DOHH2 (cell line): ENCODE data around the gene NFKBIE.

ENCODE experiments used
- H3F3A ChIP-seq: fragments of 200-600 bp; sonication (generic), shearing (Covaris generic); 2 replicates; pipeline ENCODE4 v1.6.0; 2016; ENCODE audit warnings: antibody characterized with exemption, mild to moderate bottlenecking; ENCODE audit not compliant: control insufficient read depth, insufficient read depth
- H3K27ac ChIP-seq: fragments of 200-600 bp; sonication (generic); 2 replicates; pipeline ENCODE4 v1.5.1; 2014; ENCODE audit warnings: low read depth, mild to moderate bottlenecking, low read length, moderate library complexity
- H3K27me3 ChIP-seq: fragments of 200-600 bp; sonication (generic); 2 replicates; pipeline ENCODE4 v1.6.1; 2014; ENCODE audit warnings: mild to moderate bottlenecking, low read length, mixed read lengths; ENCODE audit not compliant: control insufficient read depth
- H3K36me3 ChIP-seq: fragments of 200-600 bp; sonication (generic); 2 replicates; pipeline ENCODE4 v1.6.1; 2014; ENCODE audit warnings: mild to moderate bottlenecking, low read length, moderate library complexity, mixed read lengths; ENCODE audit not compliant: control insufficient read depth
- H3K4me1 ChIP-seq: fragments of 200-600 bp; sonication (generic); 2 replicates; pipeline ENCODE4 v1.6.1; 2014; ENCODE audit warnings: mild to moderate bottlenecking, low read length, mixed read lengths; ENCODE audit not compliant: control insufficient read depth
- H3K4me2 ChIP-seq: fragments of 200-600 bp; sonication (generic); 2 replicates; pipeline ENCODE4 v1.6.0; 2014; ENCODE audit warnings: mild to moderate bottlenecking, low read length, moderate library complexity
- H3K4me3 ChIP-seq: fragments of 200-600 bp; sonication (generic); 2 replicates; pipeline ENCODE4 v1.5.1; 2014; ENCODE audit warnings: mild to moderate bottlenecking, low read length, mixed read lengths
- H3K79me2 ChIP-seq: fragments of 200-600 bp; sonication (generic); 2 replicates; pipeline ENCODE4 v1.6.1; 2014; ENCODE audit warnings: mild to moderate bottlenecking, low read length, mixed read lengths; ENCODE audit not compliant: control insufficient read depth
- H3K9me2 ChIP-seq: fragments of 200-600 bp; sonication (generic); replicated peaks from 2 replicates; pipeline ENCODE4 v1.6.1; 2014; ENCODE audit warnings: mild to moderate bottlenecking, low read length, mixed read lengths; ENCODE audit not compliant: control insufficient read depth
- H3K9me3 ChIP-seq: fragments of 200-600 bp; sonication (generic); 2 replicates; pipeline ENCODE4 v1.6.1; 2014; ENCODE audit warnings: antibody characterized with exemption, low read length, mixed read lengths; ENCODE audit not compliant: control insufficient read depth, insufficient read depth
- H4K20me1 ChIP-seq: fragments of 200-600 bp; sonication (generic); 2 replicates; pipeline ENCODE4 v1.6.0; 2014; ENCODE audit warnings: low read depth, mild to moderate bottlenecking, antibody characterized with exemption, low read length, moderate library complexity; ENCODE audit not compliant: control insufficient read depth, insufficient read depth
- EZH2phosphoT487 ChIP-seq: fragments of 200-600 bp; sonication (generic); IDR thresholded peaks from 2 replicates; pipeline ENCODE4 v1.6.1; 2017; ENCODE audit warnings: borderline replicate concordance, mild to moderate bottlenecking, antibody characterized with exemption, low read length, moderate library complexity, mixed read lengths
- TF ChIP-seq, protein P1 (sequence below): fragments of 200-600 bp; sonication (generic); IDR thresholded peaks from one replicate; pipeline ENCODE4 v1.5.1; 2014; ENCODE audit warnings: antibody characterized with exemption, mild to moderate bottlenecking, low read depth, low read length; ENCODE audit not compliant: poor library complexity, severe bottlenecking

The NFKBIE gene

DNA sequence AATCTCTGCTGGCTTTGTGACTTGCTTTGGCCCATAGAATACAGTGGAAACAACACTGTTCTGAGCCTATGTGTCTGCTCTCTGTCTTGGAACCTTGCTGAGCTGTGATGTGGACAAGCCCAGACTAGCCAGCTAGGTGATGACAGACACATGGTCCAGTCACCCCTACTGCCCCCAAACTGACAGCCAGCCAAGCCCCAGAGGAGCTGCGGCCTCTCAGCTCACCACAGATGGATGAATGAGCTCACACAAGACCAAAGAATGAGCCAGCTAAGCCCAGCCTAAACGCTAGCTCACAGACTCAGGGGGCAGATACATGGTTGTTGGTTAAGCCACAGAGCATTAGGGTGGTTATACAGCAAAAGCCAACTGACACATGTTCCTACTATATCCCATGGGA, 43.7 kb upstream of the NFKBIE start:
- H3K27me3 ChIP-seq = no peaks in the 10 kb centered on the region
- H3K79me2 ChIP-seq = peaks cover 18% of the 10 kb centered on the region
- no peaks in the 10 kb centered on the region for H3K9me3 ChIP-seq
- no peak overlapping the region for H3K4me3 ChIP-seq
- no peaks in the 10 kb centered on the region for H4K20me1 ChIP-seq
- peaks cover 62% of the 10 kb centered on the region for H3K36me3 ChIP-seq
- H3F3A ChIP-seq = no peaks in the 10 kb centered on the region
- H3K9me2 ChIP-seq = no peaks in the 10 kb centered on the region
- no peak for TF ChIP-seq EZH2phosphoT487
- TF ChIP-seq, protein P1, sequence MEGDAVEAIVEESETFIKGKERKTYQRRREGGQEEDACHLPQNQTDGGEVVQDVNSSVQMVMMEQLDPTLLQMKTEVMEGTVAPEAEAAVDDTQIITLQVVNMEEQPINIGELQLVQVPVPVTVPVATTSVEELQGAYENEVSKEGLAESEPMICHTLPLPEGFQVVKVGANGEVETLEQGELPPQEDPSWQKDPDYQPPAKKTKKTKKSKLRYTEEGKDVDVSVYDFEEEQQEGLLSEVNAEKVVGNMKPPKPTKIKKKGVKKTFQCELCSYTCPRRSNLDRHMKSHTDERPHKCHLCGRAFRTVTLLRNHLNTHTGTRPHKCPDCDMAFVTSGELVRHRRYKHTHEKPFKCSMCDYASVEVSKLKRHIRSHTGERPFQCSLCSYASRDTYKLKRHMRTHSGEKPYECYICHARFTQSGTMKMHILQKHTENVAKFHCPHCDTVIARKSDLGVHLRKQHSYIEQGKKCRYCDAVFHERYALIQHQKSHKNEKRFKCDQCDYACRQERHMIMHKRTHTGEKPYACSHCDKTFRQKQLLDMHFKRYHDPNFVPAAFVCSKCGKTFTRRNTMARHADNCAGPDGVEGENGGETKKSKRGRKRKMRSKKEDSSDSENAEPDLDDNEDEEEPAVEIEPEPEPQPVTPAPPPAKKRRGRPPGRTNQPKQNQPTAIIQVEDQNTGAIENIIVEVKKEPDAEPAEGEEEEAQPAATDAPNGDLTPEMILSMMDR = no peak
- no peak overlapping the region for H3K27ac ChIP-seq
- H3K4me2 ChIP-seq = no peak overlapping the region
- peaks cover 9% of the 10 kb centered on the region for H3K4me1 ChIP-seq

DNA sequence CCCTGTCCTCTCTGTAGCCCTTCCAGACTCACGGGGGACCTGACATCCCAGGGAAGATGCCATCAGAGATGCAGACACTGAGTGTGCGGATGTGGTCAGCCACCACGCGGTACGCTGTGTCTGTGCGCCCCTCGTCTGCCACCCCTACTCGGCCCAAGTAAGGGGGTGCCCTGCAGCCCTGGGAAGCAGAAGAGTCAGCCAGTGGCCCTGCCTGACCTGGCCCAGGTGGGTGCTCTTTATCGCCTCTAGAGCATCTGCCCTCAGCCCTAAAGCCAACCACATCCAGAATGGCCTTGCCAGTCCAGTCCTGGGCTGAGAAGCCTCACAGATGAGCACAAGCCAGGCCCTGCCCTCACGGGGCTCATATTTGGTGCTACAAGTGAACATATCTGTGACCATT, 41.9 kb upstream of the NFKBIE start:
- Histone ChIP-seq H3K4me1 (peaks cover 6% of the 10 kb centered on the region), H3K9me2 (no peaks in the 10 kb centered on the region), H3F3A (no peaks in the 10 kb centered on the region), H3K36me3 (peaks cover 81% of the 10 kb centered on the region), H3K9me3 (no peaks in the 10 kb centered on the region), H3K27me3 (no peaks in the 10 kb centered on the region), H3K27ac (no peak overlapping the region), H3K4me2 (no peak overlapping the region), H4K20me1 (no peaks in the 10 kb centered on the region), H3K79me2 (peaks cover 10% of the 10 kb centered on the region), H3K4me3 (no peak overlapping the region)
- no peak for TF ChIP-seq EZH2phosphoT487
- TF ChIP-seq, protein P1 = no peak

DNA sequence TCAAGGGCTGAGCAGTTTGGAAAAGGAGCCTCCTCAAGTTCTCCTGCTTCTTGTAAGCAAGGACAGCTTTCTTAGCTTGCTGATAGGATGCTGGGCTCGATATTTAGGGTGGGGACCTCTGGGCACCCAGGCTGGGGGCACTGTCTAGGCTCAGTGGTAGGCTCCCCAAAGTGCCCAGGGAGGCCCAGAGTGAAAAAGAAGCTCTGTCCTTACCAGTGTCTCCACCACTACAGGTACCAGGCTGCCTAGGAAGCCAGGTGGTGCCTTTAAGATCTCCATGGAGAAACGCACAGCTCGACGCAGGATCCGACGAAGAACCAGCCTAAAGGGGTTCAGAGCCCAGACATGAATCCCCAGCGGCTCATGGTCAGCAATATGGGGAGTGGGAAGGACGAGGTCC, 41.4 kb upstream of the NFKBIE start:
- no peak overlapping the region for H3K27ac ChIP-seq
- peaks cover 5% of the 10 kb centered on the region for H3K79me2 ChIP-seq
- H3K4me1 ChIP-seq = peaks cover under 1% of the 10 kb centered on the region
- H3K36me3 ChIP-seq = peaks cover 83% of the 10 kb centered on the region
- no peaks in the 10 kb centered on the region for H4K20me1 ChIP-seq
- no peak overlapping the region for H3K4me3 ChIP-seq
- H3F3A ChIP-seq = no peaks in the 10 kb centered on the region
- H3K4me2 ChIP-seq = no peak overlapping the region
- H3K9me3 ChIP-seq = no peaks in the 10 kb centered on the region
- H3K9me2 ChIP-seq = no peaks in the 10 kb centered on the region
- TF ChIP-seq, protein P1 = no peak
- no peak for TF ChIP-seq EZH2phosphoT487
- no peaks in the 10 kb centered on the region for H3K27me3 ChIP-seq

GRCh38 chr6:44305200-44305725, 39.9 kb upstream of the NFKBIE start:
- Histone ChIP-seq H3K4me1 (no peaks in the 10 kb centered on the region), H3K79me2 (no peaks in the 10 kb centered on the region), H3K9me3 (no peaks in the 10 kb centered on the region), H3K36me3 (peaks cover 76% of the 10 kb centered on the region), H3K27ac (no peak overlapping the region), H3K4me3 (no peak overlapping the region), H3K9me2 (no peaks in the 10 kb centered on the region), H3F3A (no peaks in the 10 kb centered on the region), H3K4me2 (no peak overlapping the region), H3K27me3 (no peaks in the 10 kb centered on the region), H4K20me1 (no peaks in the 10 kb centered on the region)
- TF ChIP-seq EZH2phosphoT487 = no peak
- TF ChIP-seq, protein P1 = no peak
